ENCODE results near the gene NSUN2.
"Not testable (repeated sequence)": the region's sequence is repeated elsewhere in the genome, so short reads cannot be mapped to it uniquely, and the experiment has no call there.

Gene NSUN2

GRCh38 chr5:6572825-6573380, 59.9 kb downstream of the NSUN2 start:
- no peak for DNase-seq (ENCODE audit: low read depth, low spot score)
- no peak overlapping the region for H3K4me3 ChIP-seq (ENCODE audit: low read depth, low read length)
- in situ Hi-C loops (cut with HindIII; ENCODE audit: low sequenced_read_pairs): no loop called here
- TF ChIP-seq CTCF (IDR thresholded peaks at IDR 0.05; ENCODE audit: low read depth, low read length): no peak

GRCh38 chr5:6572086-6572824, 60.6 kb downstream of the NSUN2 start:
- no peak for DNase-seq (ENCODE audit: low read depth, low spot score)
- in situ Hi-C loops (cut with HindIII; ENCODE audit: low sequenced_read_pairs): no loop called here
- no peak overlapping the region for H3K4me3 ChIP-seq (ENCODE audit: low read depth, low read length)
- no peak for TF ChIP-seq CTCF (IDR thresholded peaks at IDR 0.05; ENCODE audit: low read depth, low read length)

- DNase-seq (ENCODE audit: low read depth, low spot score); in situ Hi-C loops (cut with HindIII; ENCODE audit: low sequenced_read_pairs); H3K4me3 ChIP-seq (ENCODE audit: low read depth, low read length): not testable (repeated sequence)
Observed at GRCh38 chr5:6571607-6572006, 61.2 kb downstream of the NSUN2 start.

GRCh38 chr5:6570530-6570929, 62.3 kb downstream of the NSUN2 start:
- H3K4me3 ChIP-seq (ENCODE audit: low read depth, low read length): no peak overlapping the region
- no peak for DNase-seq (ENCODE audit: low read depth, low spot score)
- in situ Hi-C loops (cut with HindIII; ENCODE audit: low sequenced_read_pairs): no loop called here
- no peak for TF ChIP-seq CTCF (IDR thresholded peaks at IDR 0.05; ENCODE audit: low read depth, low read length)

- in situ Hi-C loops (cut with HindIII; ENCODE audit: low sequenced_read_pairs): no loop called here
- TF ChIP-seq CTCF (IDR thresholded peaks at IDR 0.05; ENCODE audit: low read depth, low read length): no peak
- DNase-seq (ENCODE audit: low read depth, low spot score): no peak
- no peak overlapping the region for H3K4me3 ChIP-seq (ENCODE audit: low read depth, low read length)
Observed at GRCh38 chr5:6568889-6569288, 64.0 kb downstream of the NSUN2 start.

GRCh38 chr5:6568383-6568782, 64.5 kb downstream of the NSUN2 start:
- no peak for TF ChIP-seq CTCF (IDR thresholded peaks at IDR 0.05; ENCODE audit: low read depth, low read length)
- no peak for DNase-seq (ENCODE audit: low read depth, low spot score)
- in situ Hi-C loops (cut with HindIII; ENCODE audit: low sequenced_read_pairs): no loop called here
- no peak overlapping the region for H3K4me3 ChIP-seq (ENCODE audit: low read depth, low read length)

- in situ Hi-C loops (cut with HindIII; ENCODE audit: low sequenced_read_pairs): no loop called here
- no peak for TF ChIP-seq CTCF (IDR thresholded peaks at IDR 0.05; ENCODE audit: low read depth, low read length)
- H3K4me3 ChIP-seq (ENCODE audit: low read depth, low read length): no peak overlapping the region
- no peak for DNase-seq (ENCODE audit: low read depth, low spot score)
Observed at GRCh38 chr5:6567835-6568234, 65.0 kb downstream of the NSUN2 start.
